Central memory CD8-positive, alpha-beta T cell (primary cell): ENCODE results near the gene COL7A1.

Experiments
- ATAC-seq: fragments of 150-1000 bp; cut with Tn5 transposase; replicated peaks from 2 replicates; pipeline ENCODE4 v1.10.0; 2022; ENCODE audit warnings: mild to moderate bottlenecking, moderate FRiP score, moderate number of reproducible peaks; ENCODE audit not compliant: poor library complexity, severe bottlenecking; ENCODE audit errors: extremely low read depth
- DNase-seq, 2 donors: peaks; one replicate each; pipeline ENCODE4 v3.0.0; 2021; ENCODE audit warnings: low spot score in 2 of 2
- H3K27ac Mint-ChIP-seq: one replicate; pipeline ENCODE4 v1.8.0; 2022; ENCODE audit warnings: low read depth, mild to moderate bottlenecking, moderate library complexity, mixed read lengths
- H3K27me3 Mint-ChIP-seq: one replicate; pipeline ENCODE4 v1.8.0; 2022; ENCODE audit warnings: mixed read lengths
- H3K36me3 Mint-ChIP-seq: one replicate; pipeline ENCODE4 v1.8.0; 2022; ENCODE audit warnings: mild to moderate bottlenecking, moderate library complexity, mixed read lengths; ENCODE audit not compliant: insufficient read depth
- H3K4me1 Mint-ChIP-seq: one replicate; pipeline ENCODE4 v1.8.0; 2022; ENCODE audit warnings: mixed read lengths
- H3K4me3 Mint-ChIP-seq: one replicate; pipeline ENCODE4 v1.8.0; 2022; ENCODE audit warnings: mild to moderate bottlenecking, moderate library complexity, mixed read lengths
- H3K9me3 Mint-ChIP-seq: one replicate; pipeline ENCODE4 v1.8.0; 2022; ENCODE audit warnings: mixed read lengths

Gene COL7A1

DNA sequence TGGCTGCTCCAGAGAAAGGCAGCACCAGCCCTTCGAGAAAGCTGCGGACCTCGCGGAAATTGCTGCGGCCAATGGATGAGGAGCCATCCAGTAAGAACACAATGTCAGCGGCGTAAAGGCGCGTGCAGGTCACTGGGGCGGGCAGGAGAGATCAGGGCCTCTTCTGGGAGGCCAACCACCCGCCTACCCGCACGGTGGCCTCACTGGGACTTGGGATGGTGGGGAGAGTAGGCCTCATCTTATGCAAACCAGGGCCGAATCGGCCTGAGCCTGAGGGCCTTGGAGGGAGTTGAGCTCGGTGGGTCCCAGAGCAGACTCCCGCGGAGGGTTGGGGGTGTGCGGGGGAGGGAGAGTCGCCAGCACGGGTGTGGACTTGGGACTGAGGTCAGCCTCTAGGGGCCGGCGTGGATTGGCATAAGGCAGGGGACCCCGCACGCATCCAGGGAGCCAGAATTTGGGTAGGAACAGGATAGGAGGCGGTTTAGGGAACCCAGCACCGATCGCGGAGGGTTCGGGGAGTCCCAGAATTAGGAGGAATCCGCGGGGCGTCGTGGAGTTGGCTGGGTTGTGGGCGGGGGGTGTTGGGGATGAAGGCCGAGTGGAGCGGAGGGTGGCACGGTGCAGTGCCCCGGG is 596 bp downstream of the COL7A1 start:
- Mint-ChIP-seq H3K27me3 (peaks cover 45% of the 10 kb centered on the region), H3K4me1 (peaks cover 4% of the 10 kb centered on the region), H3K9me3 (no peaks in the 10 kb centered on the region), H3K4me3 (peak overlapping the region; percentile 52), H3K36me3 (peaks cover 10% of the 10 kb centered on the region), H3K27ac (no peak overlapping the region)
- ATAC-seq (no peak), DNase-seq (no peak)

DNA sequence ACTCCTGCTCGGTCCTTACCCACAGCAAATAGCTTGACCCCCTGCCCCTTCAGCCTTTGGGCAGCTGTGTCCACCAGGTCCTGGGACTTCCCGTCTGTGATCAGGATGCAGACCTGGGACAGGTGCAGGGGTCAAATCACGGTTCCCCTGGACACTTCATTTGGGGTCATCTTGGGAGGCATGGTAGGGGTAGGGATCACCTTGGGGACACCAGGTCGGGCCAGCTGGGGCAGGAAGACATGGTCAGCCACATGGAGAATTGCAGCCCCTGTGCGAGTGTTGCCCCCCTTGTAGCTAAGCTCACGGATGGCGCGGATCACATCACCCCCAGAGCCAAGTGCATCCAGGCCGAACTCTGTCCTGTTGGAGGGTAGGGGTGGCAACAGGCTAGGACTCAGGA is 1.8 kb downstream of the COL7A1 start:
- no peaks in the 10 kb centered on the region for H3K9me3 Mint-ChIP-seq
- no peak for ATAC-seq
- peaks cover 6% of the 10 kb centered on the region for H3K36me3 Mint-ChIP-seq
- peaks cover 57% of the 10 kb centered on the region for H3K27me3 Mint-ChIP-seq
- H3K4me3 Mint-ChIP-seq: no peak overlapping the region
- H3K4me1 Mint-ChIP-seq: peaks cover 4% of the 10 kb centered on the region
- H3K27ac Mint-ChIP-seq: no peak overlapping the region
- no peak for DNase-seq

DNA sequence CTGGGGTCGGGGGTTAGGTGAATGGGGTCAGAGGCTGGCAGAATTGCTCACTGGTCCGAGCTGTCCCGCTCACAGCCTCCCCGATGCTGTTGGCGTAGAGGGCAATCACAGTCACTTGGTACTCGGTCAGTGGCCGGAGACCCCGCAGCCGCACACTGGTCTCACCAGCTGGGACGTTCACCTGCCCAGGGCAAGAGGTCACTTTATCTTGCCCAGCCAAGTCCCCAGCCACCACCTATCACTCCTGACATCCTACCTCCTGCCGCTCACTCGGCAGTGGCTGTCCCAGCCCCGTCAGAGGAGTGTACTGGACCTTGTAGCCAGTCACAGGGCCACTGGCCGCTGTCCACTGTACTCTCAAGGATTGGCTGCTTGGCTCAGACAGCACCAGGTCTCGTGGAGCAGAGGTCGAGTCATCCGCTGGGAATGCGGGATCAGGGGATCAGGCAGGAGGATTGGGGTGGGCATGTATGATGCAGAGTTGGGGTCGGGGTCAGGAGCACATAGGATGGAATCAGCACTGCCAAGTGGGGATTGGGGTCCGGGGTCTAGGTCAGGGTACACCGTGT is 2.5 kb downstream of the COL7A1 start:
- H3K9me3 Mint-ChIP-seq: no peaks in the 10 kb centered on the region
- DNase-seq (no peak), ATAC-seq (no peak)
- H3K4me1 Mint-ChIP-seq: peaks cover 4% of the 10 kb centered on the region
- peaks cover 64% of the 10 kb centered on the region for H3K27me3 Mint-ChIP-seq
- H3K36me3 Mint-ChIP-seq: peaks cover 5% of the 10 kb centered on the region
- no peak overlapping the region for H3K27ac Mint-ChIP-seq
- H3K4me3 Mint-ChIP-seq: no peak overlapping the region

DNA sequence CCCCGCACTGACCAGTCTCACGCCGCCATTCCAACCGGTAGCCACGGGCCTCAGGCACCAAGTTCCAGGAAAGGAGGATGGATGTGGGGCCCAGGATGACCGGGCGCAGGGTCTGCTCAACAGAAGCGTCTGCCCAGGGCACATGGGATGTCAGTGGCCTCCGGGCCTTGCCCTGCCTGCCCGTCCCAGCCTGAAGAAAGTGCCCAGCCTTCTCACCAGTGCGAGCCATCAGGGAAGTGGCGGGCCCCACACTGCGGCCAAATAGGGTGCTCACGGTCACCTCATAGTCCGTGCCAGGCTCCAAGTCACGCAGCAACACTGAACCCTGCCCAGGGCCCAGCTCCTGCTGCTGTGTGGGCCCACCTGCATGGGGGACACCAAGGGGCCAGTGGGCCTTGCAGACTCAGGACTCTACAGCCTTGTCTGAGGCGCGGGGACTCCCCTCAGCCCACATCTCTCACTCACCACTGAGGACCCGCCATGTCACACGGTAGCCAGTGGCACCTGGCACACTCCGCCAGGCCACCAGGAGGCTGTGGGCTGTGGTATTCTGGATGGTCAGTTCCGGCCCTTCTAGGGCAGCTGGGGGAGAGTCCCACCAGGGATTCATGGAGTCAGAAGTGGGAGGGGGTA is 3.1 kb downstream of the COL7A1 start:
- ATAC-seq (no peak), DNase-seq (no peak)
- peaks cover 4% of the 10 kb centered on the region for H3K4me1 Mint-ChIP-seq
- peaks cover 70% of the 10 kb centered on the region for H3K27me3 Mint-ChIP-seq
- H3K36me3 Mint-ChIP-seq: peaks cover 4% of the 10 kb centered on the region
- H3K27ac Mint-ChIP-seq: no peak overlapping the region
- no peak overlapping the region for H3K4me3 Mint-ChIP-seq
- no peaks in the 10 kb centered on the region for H3K9me3 Mint-ChIP-seq

DNA sequence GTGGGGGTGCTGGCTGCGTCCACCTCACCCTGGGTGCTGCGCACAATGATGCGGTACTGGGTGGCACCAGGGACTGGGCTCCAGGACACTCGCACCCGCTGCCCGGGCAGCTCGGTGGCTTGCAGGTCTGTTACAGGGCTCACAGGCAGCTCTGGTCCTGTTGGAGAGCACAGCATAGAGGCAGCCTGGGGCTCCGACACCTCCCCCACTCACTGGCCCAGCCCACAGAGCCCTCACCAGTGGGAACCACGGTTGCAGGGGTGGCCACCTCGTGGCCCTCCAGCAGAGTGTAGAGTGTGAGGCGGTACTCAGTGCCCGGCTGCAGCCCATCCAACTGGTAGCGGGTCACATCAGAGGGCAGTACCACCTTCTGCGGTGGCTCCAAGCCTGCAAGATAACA is 3.7 kb downstream of the COL7A1 start:
- DNase-seq: no peak
- H3K27ac Mint-ChIP-seq: no peak overlapping the region
- no peaks in the 10 kb centered on the region for H3K9me3 Mint-ChIP-seq
- no peak for ATAC-seq
- no peak overlapping the region for H3K4me3 Mint-ChIP-seq
- peaks cover 4% of the 10 kb centered on the region for H3K4me1 Mint-ChIP-seq
- no peaks in the 10 kb centered on the region for H3K36me3 Mint-ChIP-seq
- peaks cover 76% of the 10 kb centered on the region for H3K27me3 Mint-ChIP-seq

DNA sequence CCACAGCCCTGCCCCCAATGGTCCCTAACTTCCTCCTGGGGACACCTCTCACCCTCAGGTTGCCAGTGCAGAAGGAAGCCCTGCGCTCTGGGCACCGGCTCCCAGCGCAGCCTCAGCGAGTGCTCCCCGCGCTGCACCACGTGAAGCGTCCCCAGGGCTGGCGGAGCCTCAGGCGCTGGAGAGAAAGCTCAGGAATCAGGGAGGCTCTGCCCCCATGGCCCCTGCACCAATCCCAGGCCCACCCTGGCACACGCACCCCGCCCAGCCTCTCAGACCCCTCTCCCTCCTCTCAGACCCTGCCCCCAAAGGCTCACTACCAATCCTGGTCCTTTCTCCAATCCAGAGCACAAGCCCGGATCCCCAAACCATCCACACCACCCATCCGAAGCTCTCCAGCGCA is 6.9 kb downstream of the COL7A1 start:
- no peaks in the 10 kb centered on the region for H3K4me1 Mint-ChIP-seq
- no peak overlapping the region for H3K4me3 Mint-ChIP-seq
- ATAC-seq (no peak), DNase-seq (no peak)
- no peaks in the 10 kb centered on the region for H3K9me3 Mint-ChIP-seq
- H3K27ac Mint-ChIP-seq: no peak overlapping the region
- no peaks in the 10 kb centered on the region for H3K36me3 Mint-ChIP-seq
- peaks cover 64% of the 10 kb centered on the region for H3K27me3 Mint-ChIP-seq

DNA sequence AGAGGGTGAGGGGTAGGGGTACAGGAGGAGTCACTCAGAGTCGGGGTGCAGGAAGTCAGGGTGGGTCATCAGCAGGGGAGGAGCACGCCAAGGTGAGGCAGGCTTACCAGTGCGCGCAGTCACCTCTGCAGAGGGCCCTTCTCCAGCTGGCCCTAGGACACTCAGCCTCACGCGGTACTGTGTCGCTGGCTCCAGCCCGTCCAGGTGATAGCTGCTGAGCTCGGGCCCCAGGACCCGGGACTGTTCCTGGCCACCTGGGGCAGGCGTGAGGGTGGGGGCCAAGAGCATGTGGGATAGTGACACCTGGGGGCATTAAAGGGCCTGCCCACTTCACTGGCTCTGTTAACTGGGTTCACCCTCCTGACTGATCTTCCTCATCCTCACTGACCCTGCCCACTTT is 7.4 kb downstream of the COL7A1 start:
- H3K27me3 Mint-ChIP-seq: peaks cover 59% of the 10 kb centered on the region
- ATAC-seq: no peak
- H3K9me3 Mint-ChIP-seq: no peaks in the 10 kb centered on the region
- no peaks in the 10 kb centered on the region for H3K36me3 Mint-ChIP-seq
- no peak overlapping the region for H3K4me3 Mint-ChIP-seq
- no peaks in the 10 kb centered on the region for H3K4me1 Mint-ChIP-seq
- no peak for DNase-seq
- no peak overlapping the region for H3K27ac Mint-ChIP-seq

DNA sequence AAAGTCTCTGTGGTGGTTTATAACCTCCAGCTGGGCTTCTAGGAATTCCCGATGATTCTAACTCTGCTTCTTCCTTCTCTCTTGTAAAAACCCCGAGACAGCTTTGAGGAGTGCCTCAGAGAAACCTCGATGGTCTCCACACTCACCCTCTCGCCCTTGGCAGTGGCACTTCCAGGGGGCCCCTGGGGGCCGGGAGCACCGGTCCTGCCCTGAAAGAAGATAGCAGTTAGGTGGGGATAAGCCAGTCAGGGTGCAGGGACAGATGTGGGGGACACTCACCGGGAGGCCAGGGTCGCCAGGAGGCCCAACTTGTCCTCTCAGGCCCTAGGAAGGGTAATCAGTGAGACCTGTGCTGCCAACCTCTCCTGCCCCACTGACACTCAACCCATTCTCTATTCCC is 9.7 kb downstream of the COL7A1 start:
- DNase-seq: no peak
- Mint-ChIP-seq H3K27ac (no peak overlapping the region), H3K4me1 (no peaks in the 10 kb centered on the region), H3K36me3 (peaks cover 1% of the 10 kb centered on the region), H3K9me3 (no peaks in the 10 kb centered on the region), H3K4me3 (no peak overlapping the region), H3K27me3 (peaks cover 52% of the 10 kb centered on the region)
- ATAC-seq: no peak

DNA sequence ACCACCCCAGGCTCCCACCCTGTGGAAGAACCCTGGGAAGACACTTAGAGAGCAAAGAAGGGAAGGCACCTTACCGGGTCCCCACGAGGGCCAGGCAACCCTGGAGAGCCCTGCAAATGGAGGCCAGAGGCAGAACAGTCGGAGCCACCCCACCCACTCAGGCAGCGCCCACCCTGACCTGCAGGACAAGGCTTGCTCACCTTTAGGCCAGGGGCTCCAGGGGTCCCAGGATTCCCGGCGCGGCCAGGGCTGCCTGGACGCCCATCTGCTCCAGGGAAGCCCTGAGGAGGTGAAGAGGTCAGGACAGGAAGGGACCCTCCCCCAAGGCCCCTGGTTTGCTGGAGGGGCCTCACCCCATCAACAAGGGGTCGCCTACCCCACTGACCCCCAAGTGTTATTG is 10.3 kb downstream of the COL7A1 start:
- Mint-ChIP-seq H3K4me3 (no peak overlapping the region), H3K9me3 (no peaks in the 10 kb centered on the region), H3K27me3 (peaks cover 49% of the 10 kb centered on the region), H3K36me3 (peaks cover 1% of the 10 kb centered on the region), H3K4me1 (no peaks in the 10 kb centered on the region), H3K27ac (peak overlapping the region; percentile 70)
- DNase-seq (no peak), ATAC-seq (no peak)

DNA sequence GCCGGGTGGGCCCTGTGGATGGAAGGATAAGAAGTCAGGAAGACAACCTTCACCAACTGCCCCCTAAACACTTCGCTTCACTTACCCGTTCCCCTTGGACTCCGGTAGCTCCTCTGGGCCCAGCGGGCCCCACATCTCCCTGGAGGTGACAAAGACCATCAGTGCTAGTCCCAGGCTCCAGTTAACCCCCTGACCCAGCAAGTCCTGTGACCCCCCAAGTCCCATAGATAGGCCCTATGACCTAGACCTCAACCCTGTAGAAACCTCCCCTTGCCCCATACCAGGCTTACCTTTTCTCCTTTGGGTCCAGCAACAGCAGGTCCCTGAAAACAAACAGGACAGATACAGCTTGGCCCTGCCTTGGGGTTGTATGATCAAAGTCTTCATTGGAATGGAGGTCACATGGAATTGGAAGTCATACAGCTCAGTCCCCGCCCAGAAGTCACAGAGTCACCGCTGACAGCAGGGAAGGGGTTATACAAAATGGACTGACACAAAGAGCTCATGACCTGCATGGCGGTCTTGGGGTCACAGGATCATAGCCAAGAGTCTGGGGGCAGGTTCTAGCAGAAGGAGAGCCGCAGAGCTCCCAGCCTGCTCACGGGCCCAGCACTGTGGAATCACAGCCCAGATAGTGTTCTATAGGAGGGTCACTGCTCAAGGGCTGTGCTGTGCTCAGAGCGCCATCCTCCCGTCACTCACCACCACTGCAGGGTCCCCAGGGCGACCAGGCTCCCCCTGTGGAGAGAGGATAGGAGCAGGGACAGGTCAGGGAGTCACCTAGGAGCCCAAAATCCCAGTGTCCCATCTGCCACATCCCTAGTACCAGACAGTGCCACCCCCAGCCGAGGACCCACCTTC is 13.3 kb downstream of the COL7A1 start:
- H3K27ac Mint-ChIP-seq: no peak overlapping the region
- H3K4me1 Mint-ChIP-seq: no peaks in the 10 kb centered on the region
- peaks cover 1% of the 10 kb centered on the region for H3K36me3 Mint-ChIP-seq
- no peak overlapping the region for H3K4me3 Mint-ChIP-seq
- DNase-seq (no peak), ATAC-seq (no peak)
- H3K9me3 Mint-ChIP-seq: no peaks in the 10 kb centered on the region
- H3K27me3 Mint-ChIP-seq: peaks cover 19% of the 10 kb centered on the region

DNA sequence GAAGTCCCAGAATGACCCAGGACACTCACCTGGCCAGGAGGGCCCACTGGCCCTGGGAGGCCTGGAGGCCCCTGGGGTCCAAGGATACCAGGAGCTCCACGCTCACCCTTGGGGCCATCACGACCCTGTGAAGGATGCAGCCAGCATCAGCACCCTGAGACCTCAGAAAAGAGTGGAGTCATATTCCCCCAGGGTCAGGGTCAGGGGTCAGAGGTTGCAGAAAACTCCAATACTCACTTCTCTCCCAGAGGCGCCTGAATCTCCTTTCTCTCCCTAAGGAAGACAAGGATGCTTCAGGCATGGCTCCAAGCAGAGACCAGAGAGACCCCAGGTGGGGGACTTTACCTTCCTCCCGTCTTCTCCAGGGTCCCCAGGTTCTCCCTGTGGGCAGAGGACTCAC is 18.5 kb downstream of the COL7A1 start:
- Mint-ChIP-seq H3K4me3 (no peak overlapping the region), H3K36me3 (peaks cover 1% of the 10 kb centered on the region), H3K4me1 (no peaks in the 10 kb centered on the region), H3K27me3 (peaks cover 11% of the 10 kb centered on the region), H3K9me3 (no peaks in the 10 kb centered on the region), H3K27ac (no peak overlapping the region)
- DNase-seq (no peak), ATAC-seq (no peak)

DNA sequence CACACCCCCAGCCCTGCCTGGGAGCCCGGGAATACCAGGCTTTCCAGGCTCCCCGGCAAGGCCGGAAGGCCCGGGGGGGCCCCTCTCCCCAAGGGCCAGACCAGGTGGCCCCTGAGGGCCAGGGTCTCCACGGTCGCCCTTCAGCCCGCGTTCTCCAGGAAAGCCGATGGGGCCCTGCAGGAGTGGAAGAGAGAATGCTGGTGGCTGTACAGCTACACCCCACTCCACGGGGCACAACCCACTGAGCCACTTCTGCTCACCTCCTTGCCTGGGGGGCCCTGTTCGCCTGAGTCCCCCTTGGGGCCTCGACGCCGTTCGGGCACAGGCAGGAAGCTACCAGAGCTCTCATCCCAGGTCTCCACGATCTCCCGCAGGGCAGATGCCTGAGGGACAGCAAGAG is 19.8 kb downstream of the COL7A1 start:
- no peak overlapping the region for H3K27ac Mint-ChIP-seq
- H3K36me3 Mint-ChIP-seq: no peaks in the 10 kb centered on the region
- no peaks in the 10 kb centered on the region for H3K4me1 Mint-ChIP-seq
- H3K9me3 Mint-ChIP-seq: no peaks in the 10 kb centered on the region
- ATAC-seq: no peak
- peaks cover 3% of the 10 kb centered on the region for H3K27me3 Mint-ChIP-seq
- no peak for DNase-seq
- no peak overlapping the region for H3K4me3 Mint-ChIP-seq
